Keratinocyte (primary cell): Measurements from ENCODE around the gene ZNF397.

Experiments used
- CTCF ChIP-seq, 3 experiments: IDR thresholded peaks in 1 of 3; conservative IDR thresholded peaks in 1 of 3; optimal IDR thresholded peaks in 1 of 3; 2 replicates in 2 of 3; 3 replicates in 1 of 3; pipeline versions ENCODE3 to v1.5.1; 2011; ENCODE audit warnings: low read length in 3 of 3, mild to moderate bottlenecking in 3 of 3, moderate library complexity in 2 of 3, control low read depth in 1 of 3, inconsistent platforms in 1 of 3; ENCODE audit not compliant: insufficient read depth in 2 of 3; ENCODE audit errors: extremely low read depth in 1 of 3
- EZH2 ChIP-seq: IDR thresholded peaks from one replicate; pipeline ENCODE4 v1.6.1; 2012; ENCODE audit warnings: inconsistent platforms, mild to moderate bottlenecking, low read length, moderate library complexity

GRCh38 chr18:35201256-35201931 is 39.4 kb upstream of the ZNF397 start:
- TF ChIP-seq CTCF (optimal IDR thresholded peaks at IDR 0.05 in 1 of 3, IDR thresholded peaks at IDR 0.05 in 1 of 3, conservative IDR thresholded peaks at IDR 0.05 in 1 of 3; ENCODE audit: extremely low read depth in 1 of 3, insufficient read depth in 2 of 3, low read length in 3 of 3) (no peak), EZH2 (no peak)
